Measurements from ENCODE around the gene PALMD. TPM values are rescaled to one million over a fixed set of nuclear protein-coding genes. Genes with fewer than 3 reads are reported as not detected.

Gene PALMD
- polyA plus RNA-seq, 1 of the 3 experiments (the other 2 are of a cell fraction): 1.8 TPM

- Histone ChIP-seq H3K79me2 (ENCODE audit: insufficient read depth) (no peaks in the 10 kb centered on the region), H2AFZ (ENCODE audit: low read depth) (no peak overlapping the region), H3K9me3 (no peaks in the 10 kb centered on the region), H4K20me1 (ENCODE audit: insufficient read depth) (no peaks in the 10 kb centered on the region), H3K27me3 (ENCODE audit: insufficient read depth) (no peaks in the 10 kb centered on the region), H3K9me2 (no peaks in the 10 kb centered on the region), H3K4me1 (ENCODE audit: control insufficient read depth in 1 of 2, insufficient read depth in 2 of 2, low read depth in 1 of 2, low read length in 1 of 2) (no peaks in the 10 kb centered on the region), H3K4me3 (ENCODE audit: low read depth in 2 of 2, low read length in 1 of 2) (no peak overlapping the region), H3K27ac (ENCODE audit: low read depth in 2 of 2, low read length in 1 of 2) (no peak overlapping the region), H3F3A (replicated peaks; ENCODE audit: insufficient read depth) (no peaks in the 10 kb centered on the region), H3K4me2 (no peak overlapping the region), H3K9ac (no peak overlapping the region), H3K36me3 (replicated peaks in 1 of 2; ENCODE audit: control insufficient read depth in 1 of 2, insufficient read depth in 2 of 2, low read length in 1 of 2) (no peaks in the 10 kb centered on the region)
- WGBS (ENCODE audit: low lambda C conversion rate): 89% methylated on average over 4 of the region's 4 CpGs
- TF ChIP-seq RFX5 (IDR thresholded peaks at IDR 0.05; ENCODE audit: low read length) (no peak), SMC3 (IDR thresholded peaks at IDR 0.05; ENCODE audit: low read depth, low read length) (no peak), SIN3A (IDR thresholded peaks at IDR 0.05; ENCODE audit: borderline replicate concordance, low read depth, low read length) (no peak), NFIC (IDR thresholded peaks at IDR 0.05; ENCODE audit: borderline replicate concordance) (no peak), RXRA (IDR thresholded peaks at IDR 0.05; ENCODE audit: borderline replicate concordance, low read depth) (no peak), GATA2 (CRISPR knock-in tag; IDR thresholded peaks at IDR 0.05) (no peak), TEAD4 (IDR thresholded peaks at IDR 0.05; ENCODE audit: borderline replicate concordance, insufficient read depth) (no peak), MAX (IDR thresholded peaks at IDR 0.05; ENCODE audit: low read depth) (no peak), ELF1 (IDR thresholded peaks at IDR 0.05) (no peak)
- TF ChIP-seq, protein P1, sequence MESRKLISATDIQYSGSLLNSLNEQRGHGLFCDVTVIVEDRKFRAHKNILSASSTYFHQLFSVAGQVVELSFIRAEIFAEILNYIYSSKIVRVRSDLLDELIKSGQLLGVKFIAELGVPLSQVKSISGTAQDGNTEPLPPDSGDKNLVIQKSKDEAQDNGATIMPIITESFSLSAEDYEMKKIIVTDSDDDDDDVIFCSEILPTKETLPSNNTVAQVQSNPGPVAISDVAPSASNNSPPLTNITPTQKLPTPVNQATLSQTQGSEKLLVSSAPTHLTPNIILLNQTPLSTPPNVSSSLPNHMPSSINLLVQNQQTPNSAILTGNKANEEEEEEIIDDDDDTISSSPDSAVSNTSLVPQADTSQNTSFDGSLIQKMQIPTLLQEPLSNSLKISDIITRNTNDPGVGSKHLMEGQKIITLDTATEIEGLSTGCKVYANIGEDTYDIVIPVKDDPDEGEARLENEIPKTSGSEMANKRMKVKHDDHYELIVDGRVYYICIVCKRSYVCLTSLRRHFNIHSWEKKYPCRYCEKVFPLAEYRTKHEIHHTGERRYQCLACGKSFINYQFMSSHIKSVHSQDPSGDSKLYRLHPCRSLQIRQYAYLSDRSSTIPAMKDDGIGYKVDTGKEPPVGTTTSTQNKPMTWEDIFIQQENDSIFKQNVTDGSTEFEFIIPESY (IDR thresholded peaks at IDR 0.05; ENCODE audit: borderline replicate concordance, low read depth): no peak
- ChIA-PET POLR2A (no interaction called here), CTCF (no interaction called here)
- DNase-seq: no peak
Observed at GRCh38 chr1:99623554-99623953, 22.4 kb upstream of the PALMD start.

DNA sequence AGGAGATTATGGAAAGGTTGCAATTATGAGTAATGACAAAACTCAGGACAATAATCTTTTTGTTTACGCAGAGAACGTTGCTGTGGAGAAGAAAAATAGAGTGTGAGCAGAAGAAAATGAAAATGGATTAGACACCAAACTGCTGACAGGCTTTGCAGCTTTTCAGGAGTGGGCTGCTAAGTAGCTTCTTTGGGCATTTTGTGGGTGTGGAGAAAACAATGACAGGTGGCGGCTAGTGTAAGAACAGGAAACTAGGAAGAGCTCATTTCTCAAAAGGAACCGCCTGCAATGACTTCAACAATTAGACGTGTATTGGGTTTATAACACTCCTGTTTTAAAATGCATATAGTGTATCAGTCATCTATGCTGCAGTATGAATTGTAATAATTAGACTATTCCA lies 18.3 kb upstream of the PALMD start:
- ChIA-PET POLR2A (no interaction called here), CTCF (interaction anchor here (0.7 kb wide), 1 partner anchor 49 kb away, joined by 4 read pairs; no protein-coding TSS in a partner anchor)
- H3K4me1 ChIP-seq (ENCODE audit: control insufficient read depth in 1 of 2, insufficient read depth in 2 of 2, low read depth in 1 of 2, low read length in 1 of 2): no peaks in the 10 kb centered on the region
- H3K4me2 ChIP-seq: no peak overlapping the region
- H3F3A ChIP-seq (replicated peaks; ENCODE audit: insufficient read depth): no peaks in the 10 kb centered on the region
- no peak for DNase-seq
- H4K20me1 ChIP-seq (ENCODE audit: insufficient read depth): no peaks in the 10 kb centered on the region
- no peaks in the 10 kb centered on the region for H3K36me3 ChIP-seq (replicated peaks in 1 of 2; ENCODE audit: control insufficient read depth in 1 of 2, insufficient read depth in 2 of 2, low read length in 1 of 2)
- H3K79me2 ChIP-seq (ENCODE audit: insufficient read depth): no peaks in the 10 kb centered on the region
- no peaks in the 10 kb centered on the region for H3K9me3 ChIP-seq
- H3K4me3 ChIP-seq (ENCODE audit: low read depth in 2 of 2, low read length in 1 of 2): no peak overlapping the region
- no peak overlapping the region for H3K9ac ChIP-seq
- H2AFZ ChIP-seq (ENCODE audit: low read depth): no peak overlapping the region
- no peaks in the 10 kb centered on the region for H3K27me3 ChIP-seq (ENCODE audit: insufficient read depth)
- no peaks in the 10 kb centered on the region for H3K9me2 ChIP-seq
- 86% methylated on average over 5 of the region's 5 CpGs for WGBS (ENCODE audit: low lambda C conversion rate)
- no peak overlapping the region for H3K27ac ChIP-seq (ENCODE audit: low read depth in 2 of 2, low read length in 1 of 2)
- TF ChIP-seq, protein P2, sequence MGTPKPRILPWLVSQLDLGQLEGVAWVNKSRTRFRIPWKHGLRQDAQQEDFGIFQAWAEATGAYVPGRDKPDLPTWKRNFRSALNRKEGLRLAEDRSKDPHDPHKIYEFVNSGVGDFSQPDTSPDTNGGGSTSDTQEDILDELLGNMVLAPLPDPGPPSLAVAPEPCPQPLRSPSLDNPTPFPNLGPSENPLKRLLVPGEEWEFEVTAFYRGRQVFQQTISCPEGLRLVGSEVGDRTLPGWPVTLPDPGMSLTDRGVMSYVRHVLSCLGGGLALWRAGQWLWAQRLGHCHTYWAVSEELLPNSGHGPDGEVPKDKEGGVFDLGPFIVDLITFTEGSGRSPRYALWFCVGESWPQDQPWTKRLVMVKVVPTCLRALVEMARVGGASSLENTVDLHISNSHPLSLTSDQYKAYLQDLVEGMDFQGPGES (IDR thresholded peaks at IDR 0.05; ENCODE audit: low read depth, low read length): no peak
- TF ChIP-seq, protein P3, sequence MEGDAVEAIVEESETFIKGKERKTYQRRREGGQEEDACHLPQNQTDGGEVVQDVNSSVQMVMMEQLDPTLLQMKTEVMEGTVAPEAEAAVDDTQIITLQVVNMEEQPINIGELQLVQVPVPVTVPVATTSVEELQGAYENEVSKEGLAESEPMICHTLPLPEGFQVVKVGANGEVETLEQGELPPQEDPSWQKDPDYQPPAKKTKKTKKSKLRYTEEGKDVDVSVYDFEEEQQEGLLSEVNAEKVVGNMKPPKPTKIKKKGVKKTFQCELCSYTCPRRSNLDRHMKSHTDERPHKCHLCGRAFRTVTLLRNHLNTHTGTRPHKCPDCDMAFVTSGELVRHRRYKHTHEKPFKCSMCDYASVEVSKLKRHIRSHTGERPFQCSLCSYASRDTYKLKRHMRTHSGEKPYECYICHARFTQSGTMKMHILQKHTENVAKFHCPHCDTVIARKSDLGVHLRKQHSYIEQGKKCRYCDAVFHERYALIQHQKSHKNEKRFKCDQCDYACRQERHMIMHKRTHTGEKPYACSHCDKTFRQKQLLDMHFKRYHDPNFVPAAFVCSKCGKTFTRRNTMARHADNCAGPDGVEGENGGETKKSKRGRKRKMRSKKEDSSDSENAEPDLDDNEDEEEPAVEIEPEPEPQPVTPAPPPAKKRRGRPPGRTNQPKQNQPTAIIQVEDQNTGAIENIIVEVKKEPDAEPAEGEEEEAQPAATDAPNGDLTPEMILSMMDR (IDR thresholded peaks at IDR 0.05): no peak
- TF ChIP-seq FOSL2 (IDR thresholded peaks at IDR 0.05; ENCODE audit: borderline replicate concordance, low read depth) (no peak), ELF1 (IDR thresholded peaks at IDR 0.05) (no peak), TCF12 (IDR thresholded peaks at IDR 0.05) (no peak), MAX (IDR thresholded peaks at IDR 0.05; ENCODE audit: low read depth) (no peak), JUND (IDR thresholded peaks at IDR 0.05) (no peak), RXRA (IDR thresholded peaks at IDR 0.05; ENCODE audit: borderline replicate concordance, low read depth) (no peak), GABPA (IDR thresholded peaks at IDR 0.05; ENCODE audit: low read depth) (no peak), RCOR1 (IDR thresholded peaks at IDR 0.05; ENCODE audit: low read length) (no peak), USF1 (IDR thresholded peaks at IDR 0.05; ENCODE audit: borderline replicate concordance, low read depth) (no peak)
- TF ChIP-seq, protein P1 (IDR thresholded peaks at IDR 0.05; ENCODE audit: borderline replicate concordance, low read depth): no peak
